Hepatocyte (in vitro differentiated cells): ENCODE measurements around the gene PBX3. TPM values are rescaled to one million over a fixed set of nuclear protein-coding genes. Genes with fewer than 3 reads are reported as not detected.
A peak's percentile ranks its signal among the peaks of the same experiment; 100 is the strongest.

ENCODE experiments used
- DNase-seq: peaks from one replicate; pipeline ENCODE4 v3.0.0-alpha.2; 2016; ENCODE audit warnings: low spot score
- H2AFZ ChIP-seq: fragments of 200-600 bp; sonication (generic); 2 replicates; pipeline ENCODE4 v1.6.0; 2016; ENCODE audit warnings: antibody characterized with exemption, mild to moderate bottlenecking
- H3K27ac ChIP-seq: fragments of 200-600 bp; sonication (generic); 2 replicates; pipeline ENCODE4 v1.5.1; 2016; ENCODE audit warnings: mild to moderate bottlenecking
- H3K27me3 ChIP-seq: fragments of 200-600 bp; sonication (generic); 2 replicates; pipeline ENCODE4 v1.6.1; 2016
- H3K36me3 ChIP-seq: fragments of 200-600 bp; sonication (generic); replicated peaks from 2 replicates; pipeline ENCODE4 v1.5.1; 2016; ENCODE audit warnings: low read depth; ENCODE audit not compliant: insufficient read depth
- H3K4me1 ChIP-seq: fragments of 200-600 bp; sonication (generic); 2 replicates; pipeline ENCODE4 v1.5.1; 2016; ENCODE audit warnings: mild to moderate bottlenecking, moderate library complexity; ENCODE audit not compliant: insufficient read depth
- H3K4me2 ChIP-seq: fragments of 200-600 bp; sonication (generic); 2 replicates; pipeline ENCODE4 v1.6.0; 2016
- H3K4me3 ChIP-seq: fragments of 200-600 bp; sonication (generic); 2 replicates; pipeline ENCODE4 v1.5.1; 2016; ENCODE audit warnings: mild to moderate bottlenecking
- H3K79me2 ChIP-seq: fragments of 200-600 bp; sonication (generic); 2 replicates; pipeline ENCODE4 v1.6.0; 2017; ENCODE audit warnings: mild to moderate bottlenecking
- H3K9me2 ChIP-seq: fragments of 200-600 bp; sonication (generic); replicated peaks from 2 replicates; pipeline ENCODE4 v1.6.0; 2017; ENCODE audit warnings: mild to moderate bottlenecking; ENCODE audit not compliant: insufficient read depth
- H3K9me3 ChIP-seq: fragments of 200-600 bp; sonication (generic); 2 replicates; pipeline ENCODE4 v1.5.1; 2016; ENCODE audit warnings: low read depth, mild to moderate bottlenecking
- H4K20me1 ChIP-seq: fragments of 200-600 bp; sonication (generic); 2 replicates; pipeline ENCODE4 v1.6.0; 2016; ENCODE audit warnings: mild to moderate bottlenecking; ENCODE audit not compliant: insufficient read depth, poor library complexity, severe bottlenecking
- CTCF ChIP-seq: fragments of 200-600 bp; sonication (generic); IDR thresholded peaks from 2 replicates; pipeline ENCODE4 v1.5.1; 2016; ENCODE audit warnings: antibody characterized with exemption, mild to moderate bottlenecking; ENCODE audit not compliant: poor library complexity
- EZH2 ChIP-seq: fragments of 200-600 bp; sonication (generic); IDR thresholded peaks from 2 replicates; pipeline ENCODE4 v1.6.1; 2016; ENCODE audit warnings: antibody characterized with exemption, mild to moderate bottlenecking, borderline replicate concordance
- EZH2phosphoT487 ChIP-seq: fragments of 200-600 bp; sonication (generic); IDR thresholded peaks from one replicate; pipeline ENCODE4 v1.6.1; 2018; ENCODE audit warnings: antibody characterized with exemption, mild to moderate bottlenecking, low read depth, moderate library complexity; ENCODE audit not compliant: unreplicated experiment, severe bottlenecking
- WGBS: methylation state at CpG from one replicate; pipeline ENCODE4 v1.1.6; 2016; ENCODE audit warnings: low lambda C conversion rate; ENCODE audit errors: missing lambda C conversion rate; 5-methylcytosine and 5-hydroxymethylcytosine counted together
- polyA plus RNA-seq: library from polyadenylated mRNA; unstranded; fragments of >200 nt; fragmentation: Nextera tagmentation; extraction: Ambion mirVana; gene quantifications from 2 replicates; pipeline ENCODE4 v1.2.1, GENCODE V29; 2016
- total RNA-seq: library from RNA; depleted of rRNA; stranded (reverse); fragments of >200 nt; gene quantifications from 2 replicates; pipeline ENCODE4 v1.2.3, GENCODE V29; 2014

PBX3 gene
- total and polyA plus RNA-seq, 2 experiments from 2014 or later: 15.9 to 23.3 TPM

DNA sequence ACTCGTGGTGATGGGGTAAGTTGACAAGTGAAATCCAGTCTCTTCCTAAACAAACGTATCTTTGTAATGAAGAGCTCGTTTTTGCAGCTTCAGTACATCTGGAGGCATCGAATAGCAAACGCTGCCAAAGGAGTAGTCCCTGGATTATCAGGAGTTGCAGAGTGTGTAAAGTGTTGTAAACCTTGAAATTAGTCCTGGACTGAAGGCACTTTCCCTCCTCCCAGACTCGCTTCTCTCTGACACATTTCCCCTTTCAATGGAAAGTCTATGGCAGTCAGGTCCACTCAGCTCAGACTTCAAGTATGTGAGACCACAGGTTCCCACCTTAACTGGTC, 1.5 kb upstream of the PBX3 start:
- Histone ChIP-seq H2AFZ (no peak overlapping the region), H3K9me3 (no peaks in the 10 kb centered on the region), H3K4me3 (no peak overlapping the region), H3K27me3 (peaks cover 11% of the 10 kb centered on the region), H3K4me2 (peak overlapping the region; percentile 98), H3K27ac (no peak overlapping the region), H4K20me1 (no peaks in the 10 kb centered on the region), H3K9me2 (no peaks in the 10 kb centered on the region), H3K4me1 (no peaks in the 10 kb centered on the region), H3K36me3 (no peaks in the 10 kb centered on the region), H3K79me2 (peaks cover 5% of the 10 kb centered on the region)
- WGBS: 41% methylated on average over 6 of the region's 6 CpGs
- TF ChIP-seq EZH2phosphoT487 (no peak), EZH2 (no peak), CTCF (no peak)
- no peak for DNase-seq

DNA sequence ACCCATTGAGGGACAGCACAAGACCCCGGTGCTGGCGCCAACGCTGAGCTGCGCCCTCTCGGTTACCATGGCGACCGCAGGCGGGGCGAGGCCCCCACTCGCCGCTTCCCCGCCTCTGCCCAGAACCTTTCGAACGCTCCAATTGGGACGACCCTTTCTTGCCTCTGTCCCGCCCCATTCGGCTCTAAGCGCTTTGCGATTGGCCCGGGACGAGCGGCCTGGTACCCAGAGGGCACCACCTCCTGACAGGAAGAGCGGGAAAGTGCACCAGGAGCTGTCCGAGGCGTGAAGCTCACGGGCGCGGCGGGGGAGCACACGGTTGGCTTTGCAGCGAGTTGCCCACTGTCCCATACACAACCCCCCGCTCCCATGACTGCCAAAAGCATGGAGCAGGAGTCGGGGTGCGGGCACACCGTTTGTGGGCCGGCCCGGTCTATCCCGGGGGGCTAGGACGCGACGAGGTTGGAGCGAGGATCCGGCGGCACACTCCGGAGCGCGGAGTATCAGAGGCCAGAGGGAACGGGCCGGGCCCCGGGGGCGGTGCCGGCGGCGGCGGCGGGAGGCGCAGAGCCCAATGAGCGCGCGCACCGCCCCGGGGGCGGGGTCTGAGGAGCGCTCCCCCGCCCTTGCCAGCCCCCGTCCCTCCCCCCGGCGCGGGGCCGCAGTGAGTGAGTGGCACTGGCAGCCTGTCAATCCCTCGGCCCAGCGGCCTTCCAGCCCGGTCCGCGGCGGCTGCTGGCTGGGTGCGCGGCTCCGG, 978 bp upstream of the PBX3 start:
- Histone ChIP-seq H4K20me1 (no peaks in the 10 kb centered on the region), H3K27me3 (peaks cover 11% of the 10 kb centered on the region), H3K4me3 (peak overlapping the region; percentile 57), H3K27ac (peak overlapping the region; percentile 64), H2AFZ (peak overlapping the region; percentile 83), H3K4me1 (no peaks in the 10 kb centered on the region), H3K9me3 (no peaks in the 10 kb centered on the region), H3K36me3 (no peaks in the 10 kb centered on the region), H3K9me2 (no peaks in the 10 kb centered on the region), H3K4me2 (peak overlapping the region; percentile 98), H3K79me2 (peaks cover 10% of the 10 kb centered on the region)
- TF ChIP-seq CTCF: no peak
- no peak for TF ChIP-seq EZH2phosphoT487
- TF ChIP-seq EZH2: no peak
- DNase-seq: peak; percentile 97
- under 1% methylated on average over 32 of the region's 79 CpGs for WGBS

GRCh38 chr9:125746774-125747052, 460 bp upstream of the PBX3 start:
- 0% methylated on average over 6 of the region's 46 CpGs for WGBS
- no peak overlapping the region for H3K27ac ChIP-seq

More at GRCh38 chr9:125746774-125747052, 460 bp upstream of the PBX3 start:
- peaks cover 12% of the 10 kb centered on the region for H3K79me2 ChIP-seq
- H4K20me1 ChIP-seq: no peaks in the 10 kb centered on the region
- no peaks in the 10 kb centered on the region for H3K9me2 ChIP-seq
- H2AFZ ChIP-seq: no peak overlapping the region
- H3K27me3 ChIP-seq: peaks cover 11% of the 10 kb centered on the region
- H3K4me2 ChIP-seq: peak overlapping the region; percentile 98
- DNase-seq: no peak
- no peak for TF ChIP-seq CTCF
- no peak for TF ChIP-seq EZH2
- no peak for TF ChIP-seq EZH2phosphoT487
- H3K4me3 ChIP-seq: peak overlapping the region; percentile 57
- no peaks in the 10 kb centered on the region for H3K9me3 ChIP-seq
- H3K36me3 ChIP-seq: no peaks in the 10 kb centered on the region
- no peaks in the 10 kb centered on the region for H3K4me1 ChIP-seq
